Measurements from ENCODE around the gene TBC1D22A.

Gene TBC1D22A

DNA sequence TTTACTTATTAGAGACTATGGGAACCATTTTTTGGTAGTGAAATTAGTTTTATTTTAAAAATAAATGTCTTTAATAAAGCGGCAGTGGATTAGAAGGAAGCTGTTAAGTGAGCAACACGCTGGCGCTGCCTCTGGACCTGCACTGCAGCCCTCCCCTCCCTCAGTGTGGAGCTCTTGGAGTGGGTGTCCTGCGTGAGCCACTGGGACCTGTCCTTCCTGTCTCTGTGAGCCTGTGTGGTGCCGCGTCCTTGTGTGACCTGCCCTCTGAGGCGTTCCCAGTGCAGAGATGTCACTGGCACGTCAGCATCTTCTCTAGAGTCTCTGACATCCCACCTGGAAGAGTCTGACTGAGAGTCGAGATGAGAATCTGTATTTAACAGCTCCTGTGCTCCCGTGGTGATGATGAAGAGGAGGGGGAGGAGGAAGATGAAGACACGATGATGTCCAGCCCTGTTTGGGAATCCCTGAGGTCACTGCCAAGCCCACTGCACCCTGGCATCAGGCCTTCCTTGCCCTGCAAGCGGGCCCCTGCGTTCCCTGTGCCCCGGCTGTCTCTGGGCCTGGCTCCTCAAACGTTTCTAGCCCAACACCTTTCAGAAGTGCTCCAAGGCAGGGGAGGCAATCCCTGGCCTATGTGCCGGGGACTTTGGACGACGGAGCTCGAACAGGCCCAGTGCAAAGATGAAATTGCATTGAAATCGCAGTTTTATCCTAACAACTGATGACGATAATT is 271.8 kb downstream of the TBC1D22A start:
- TF ChIP-seq, protein P1, sequence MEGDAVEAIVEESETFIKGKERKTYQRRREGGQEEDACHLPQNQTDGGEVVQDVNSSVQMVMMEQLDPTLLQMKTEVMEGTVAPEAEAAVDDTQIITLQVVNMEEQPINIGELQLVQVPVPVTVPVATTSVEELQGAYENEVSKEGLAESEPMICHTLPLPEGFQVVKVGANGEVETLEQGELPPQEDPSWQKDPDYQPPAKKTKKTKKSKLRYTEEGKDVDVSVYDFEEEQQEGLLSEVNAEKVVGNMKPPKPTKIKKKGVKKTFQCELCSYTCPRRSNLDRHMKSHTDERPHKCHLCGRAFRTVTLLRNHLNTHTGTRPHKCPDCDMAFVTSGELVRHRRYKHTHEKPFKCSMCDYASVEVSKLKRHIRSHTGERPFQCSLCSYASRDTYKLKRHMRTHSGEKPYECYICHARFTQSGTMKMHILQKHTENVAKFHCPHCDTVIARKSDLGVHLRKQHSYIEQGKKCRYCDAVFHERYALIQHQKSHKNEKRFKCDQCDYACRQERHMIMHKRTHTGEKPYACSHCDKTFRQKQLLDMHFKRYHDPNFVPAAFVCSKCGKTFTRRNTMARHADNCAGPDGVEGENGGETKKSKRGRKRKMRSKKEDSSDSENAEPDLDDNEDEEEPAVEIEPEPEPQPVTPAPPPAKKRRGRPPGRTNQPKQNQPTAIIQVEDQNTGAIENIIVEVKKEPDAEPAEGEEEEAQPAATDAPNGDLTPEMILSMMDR (IDR thresholded peaks at IDR 0.05; ENCODE audit: low read depth, low read length) = no peak
- H3K4me3 ChIP-seq (replicated peaks in 1 of 2; ENCODE audit: low read depth in 2 of 2, low read length in 2 of 2) = no peak overlapping the region
- no peak for DNase-seq (ENCODE audit: low read depth in 2 of 2)

DNA sequence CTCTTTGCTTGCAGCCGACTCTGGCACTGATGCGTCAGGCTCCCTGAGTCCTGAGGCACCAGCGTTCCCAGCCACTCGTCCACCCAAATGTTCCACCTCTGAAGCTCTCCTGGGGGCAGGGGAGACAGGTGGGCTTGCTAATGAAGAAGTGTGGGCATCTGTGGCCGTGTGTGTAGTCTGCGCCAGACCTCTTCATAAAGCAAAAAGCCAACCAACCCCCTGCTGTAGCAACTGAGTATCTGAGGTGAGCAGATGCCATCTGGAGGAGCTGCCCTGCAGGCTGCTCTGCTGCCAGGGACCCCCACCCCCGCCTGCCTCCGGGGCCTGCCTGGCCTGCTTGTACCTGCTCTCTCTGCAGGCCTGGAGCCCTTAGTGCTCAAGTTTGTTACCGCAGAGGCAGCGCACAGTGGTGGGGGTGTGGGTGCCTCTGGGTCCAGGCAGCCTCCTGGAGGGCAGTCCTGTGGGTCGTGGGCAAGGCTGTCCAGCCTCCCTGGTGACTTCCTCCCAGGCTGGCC is 272.5 kb downstream of the TBC1D22A start:
- DNase-seq (ENCODE audit: low read depth in 2 of 2) = no peak

DNA sequence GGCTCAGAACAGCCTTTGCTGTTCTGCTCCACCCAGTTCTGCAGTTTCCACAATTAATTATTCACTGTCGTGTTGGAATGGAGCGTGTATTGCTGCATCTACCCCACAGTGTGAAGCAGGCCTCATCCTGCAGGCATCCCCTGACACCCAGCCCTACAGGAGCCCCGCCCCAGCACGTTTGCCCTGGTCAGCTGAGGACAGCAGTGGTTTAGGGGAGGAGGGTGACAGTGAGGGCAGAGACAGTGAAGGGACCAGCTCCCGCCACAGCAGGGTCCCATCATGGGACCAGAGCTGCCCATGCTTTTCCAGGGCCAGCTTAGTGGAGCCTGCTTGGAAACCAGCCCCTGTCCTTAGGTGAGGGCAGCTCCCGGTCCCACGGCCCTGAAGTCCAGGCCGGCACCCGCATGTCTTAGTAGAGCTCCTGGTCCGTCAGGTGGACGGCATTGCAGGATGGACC is 273.0 kb downstream of the TBC1D22A start:
- peak in 1 of 2 donors; percentile 14 for DNase-seq (ENCODE audit: low read depth in 2 of 2)
- TF ChIP-seq, protein P1 (IDR thresholded peaks at IDR 0.05; ENCODE audit: low read depth, low read length) = no peak
- H3K4me3 ChIP-seq (replicated peaks in 1 of 2; ENCODE audit: low read depth in 2 of 2, low read length in 2 of 2) = no peak overlapping the region

More for the DNA sequence above, 272.5 kb downstream of the TBC1D22A start:
- TF ChIP-seq, protein P1 (IDR thresholded peaks at IDR 0.05; ENCODE audit: low read depth, low read length) = no peak
- H3K4me3 ChIP-seq (replicated peaks in 1 of 2; ENCODE audit: low read depth in 2 of 2, low read length in 2 of 2) = no peak overlapping the region

DNA sequence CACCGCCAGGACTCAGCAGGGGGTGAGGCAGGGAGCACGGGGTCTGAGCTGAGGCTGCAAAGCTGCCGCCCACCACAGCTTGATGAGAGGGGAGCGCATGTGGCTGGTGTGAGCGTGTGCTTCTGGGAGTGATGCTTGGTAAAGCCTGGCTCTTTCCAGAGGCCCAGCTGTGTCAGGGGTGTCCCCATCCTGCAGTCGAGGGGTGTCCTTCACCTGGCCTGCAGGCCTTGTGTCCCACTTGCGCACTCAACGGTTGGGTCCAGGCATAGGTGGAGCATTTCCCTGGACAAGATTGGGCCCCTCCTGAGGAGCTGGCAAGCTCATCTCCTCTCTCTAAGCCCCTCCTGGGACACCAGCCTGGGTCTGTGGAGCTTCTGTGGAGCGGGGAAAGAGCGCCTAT is 273.9 kb downstream of the TBC1D22A start:
- TF ChIP-seq, protein P1 (IDR thresholded peaks at IDR 0.05; ENCODE audit: low read depth, low read length) = no peak
- no peak for DNase-seq (ENCODE audit: low read depth in 2 of 2)
- H3K4me3 ChIP-seq (replicated peaks in 1 of 2; ENCODE audit: low read depth in 2 of 2, low read length in 2 of 2) = no peak overlapping the region

DNA sequence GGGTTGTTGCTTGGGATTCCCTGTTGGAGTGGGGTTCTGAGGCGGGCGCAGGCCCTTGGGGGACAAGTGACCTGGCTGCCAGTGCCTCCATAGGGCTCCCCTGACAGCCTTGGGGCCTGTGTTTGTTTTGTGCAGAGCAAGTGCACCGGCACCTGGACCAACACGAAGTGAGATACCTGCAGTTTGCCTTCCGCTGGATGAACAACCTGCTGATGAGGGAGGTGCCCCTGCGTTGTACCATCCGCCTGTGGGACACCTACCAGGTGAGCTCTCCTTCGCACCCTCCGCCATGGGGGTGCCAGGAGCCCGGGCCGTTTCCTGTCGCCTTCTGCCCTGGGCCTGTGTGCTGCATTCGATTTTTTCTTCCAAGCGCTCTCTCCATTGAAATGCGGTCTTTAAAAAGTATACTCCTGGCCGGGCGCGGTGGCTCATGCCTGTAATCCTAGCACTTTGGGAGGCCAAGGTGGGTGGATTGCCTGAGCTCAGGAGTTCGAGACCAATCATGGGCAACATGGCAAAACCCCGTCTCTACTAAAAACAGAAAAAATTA is 274.6 kb downstream of the TBC1D22A start:
- no peak for DNase-seq (ENCODE audit: low read depth in 2 of 2)
- TF ChIP-seq, protein P1 (IDR thresholded peaks at IDR 0.05; ENCODE audit: low read depth, low read length) = no peak
- no peak overlapping the region for H3K4me3 ChIP-seq (replicated peaks in 1 of 2; ENCODE audit: low read depth in 2 of 2, low read length in 2 of 2)

DNA sequence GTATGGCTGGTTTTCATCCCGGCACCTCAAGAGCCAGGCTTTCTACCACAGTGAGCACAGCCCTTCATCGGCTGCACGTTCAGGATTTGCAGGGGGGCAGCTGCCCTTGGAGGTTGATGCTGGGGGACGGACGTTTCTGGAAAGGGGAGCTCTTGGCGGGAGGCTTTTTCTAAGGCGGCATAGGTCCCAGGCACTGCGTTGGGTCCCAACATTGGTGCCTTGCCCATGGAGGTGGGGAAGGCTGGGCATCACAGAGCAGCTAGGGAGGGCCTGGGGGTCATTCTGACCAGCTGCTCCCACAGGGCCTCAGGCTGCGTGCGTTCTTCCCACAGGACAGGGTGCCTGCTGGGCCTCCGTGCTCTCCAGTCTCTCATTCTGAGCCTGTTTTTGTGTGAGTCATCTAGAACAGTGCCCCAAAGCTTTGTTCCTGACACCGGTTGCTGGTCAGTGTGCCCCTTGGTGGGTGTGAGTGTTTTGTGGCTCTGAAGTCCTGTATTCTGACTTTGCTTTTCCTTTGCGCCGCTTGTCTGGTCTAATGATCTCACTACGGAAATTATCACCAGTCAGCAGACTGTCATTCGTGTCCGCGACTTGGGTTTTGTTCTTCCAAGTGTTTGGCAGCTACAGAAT is 275.9 kb downstream of the TBC1D22A start:
- no peak overlapping the region for H3K4me3 ChIP-seq (replicated peaks in 1 of 2; ENCODE audit: low read depth in 2 of 2, low read length in 2 of 2)
- DNase-seq (ENCODE audit: low read depth in 2 of 2) = no peak
- TF ChIP-seq, protein P1 (IDR thresholded peaks at IDR 0.05; ENCODE audit: low read depth, low read length) = no peak
